NK-92 treated with Interleukin-12 subunit alpha and Interleukin-12 subunit beta, amount 100 ng/mL, for 24 hours (cell line): Measurements from ENCODE around the gene DEFB108B.
"Not testable (repeated sequence)": the region's sequence is repeated elsewhere in the genome, so short reads cannot be mapped to it uniquely, and the experiment has no call there.

ENCODE experiments used
- DNase-seq: peaks from one replicate; lab custom pipeline; 2025; lab: John Stamatoyannopoulos, UW

The DEFB108B gene

DNA sequence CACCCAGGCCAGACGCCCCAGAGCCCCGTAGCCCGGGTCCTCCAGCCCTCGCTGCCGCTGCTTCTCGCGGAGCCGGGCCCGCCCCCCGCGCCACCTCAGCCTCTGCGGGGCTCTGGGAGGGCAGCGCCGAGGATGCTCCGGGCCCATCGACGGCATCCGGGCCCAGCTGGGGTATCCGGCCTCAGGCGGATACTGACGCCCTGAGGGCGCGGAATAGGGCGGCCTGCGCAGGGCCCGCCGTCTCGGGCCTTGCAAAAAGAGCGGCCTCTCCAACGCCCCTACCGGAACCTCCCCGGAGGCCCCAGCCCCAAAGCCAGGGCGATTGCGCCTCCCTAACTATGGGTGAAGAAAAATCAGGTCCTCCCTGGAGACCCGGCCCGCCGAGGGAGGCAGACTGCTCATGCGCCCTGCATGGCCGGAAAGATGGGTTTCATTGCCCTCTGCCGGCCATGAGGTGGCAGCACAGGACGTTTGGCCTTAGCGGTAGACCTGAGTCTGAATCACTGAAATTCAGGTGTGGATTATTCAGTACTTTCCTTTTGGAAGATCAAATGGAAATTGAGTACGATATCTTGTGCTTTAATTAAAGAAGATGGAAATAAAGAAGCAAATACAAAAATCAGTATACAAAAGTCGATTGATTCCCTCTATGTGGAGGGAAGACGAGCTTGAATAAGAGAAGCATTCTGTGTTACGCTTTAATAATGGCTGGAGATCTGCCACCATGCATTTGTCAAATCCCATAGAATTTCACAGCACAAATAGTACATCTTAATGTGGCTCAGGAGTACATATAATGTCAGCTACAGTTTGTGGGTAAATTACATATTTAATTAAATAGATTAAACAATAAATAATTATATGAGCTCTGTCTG lies 19.3 kb upstream of the DEFB108B start:
- DNase-seq, result peak; percentile 63

- DNase-seq, result not testable (repeated sequence)
Observed at GRCh38 chr11:71821539-71821938, 11.5 kb upstream of the DEFB108B start.

DNA sequence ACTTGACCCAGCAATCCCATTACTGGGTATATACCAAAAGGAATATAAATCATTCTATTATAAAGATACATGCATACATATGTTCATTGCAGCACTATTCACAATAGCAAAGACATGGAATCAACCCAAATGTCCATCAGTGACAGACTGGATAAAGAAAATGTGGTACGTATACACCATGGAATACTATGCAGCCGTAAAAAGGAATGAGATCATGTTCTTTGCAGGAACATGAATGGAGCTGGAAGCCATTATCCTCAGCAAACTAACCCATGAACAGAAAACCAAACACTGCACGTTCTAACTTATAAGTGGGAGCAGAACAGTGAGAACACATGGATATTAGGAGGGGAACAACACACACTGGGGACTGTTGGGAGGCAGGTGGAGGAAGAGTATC lies 3.8 kb upstream of the DEFB108B start:
- DNase-seq, result not testable (repeated sequence)

GRCh38 chr11:71829686-71830085 lies 3.3 kb upstream of the DEFB108B start:
- not testable (repeated sequence) for DNase-seq

GRCh38 chr11:71842720-71843119 lies 9.7 kb downstream of the DEFB108B start:
- not testable (repeated sequence) for DNase-seq

GRCh38 chr11:71843355-71843754 lies 10.4 kb downstream of the DEFB108B start:
- DNase-seq, result not testable (repeated sequence)

- no peak for DNase-seq
Observed at GRCh38 chr11:71843858-71844257, 10.9 kb downstream of the DEFB108B start.

- DNase-seq, result not testable (repeated sequence)
Observed at GRCh38 chr11:71853895-71854294, 20.9 kb downstream of the DEFB108B start.

GRCh38 chr11:71855880-71856279 lies 22.9 kb downstream of the DEFB108B start:
- not testable (repeated sequence) for DNase-seq

DNA sequence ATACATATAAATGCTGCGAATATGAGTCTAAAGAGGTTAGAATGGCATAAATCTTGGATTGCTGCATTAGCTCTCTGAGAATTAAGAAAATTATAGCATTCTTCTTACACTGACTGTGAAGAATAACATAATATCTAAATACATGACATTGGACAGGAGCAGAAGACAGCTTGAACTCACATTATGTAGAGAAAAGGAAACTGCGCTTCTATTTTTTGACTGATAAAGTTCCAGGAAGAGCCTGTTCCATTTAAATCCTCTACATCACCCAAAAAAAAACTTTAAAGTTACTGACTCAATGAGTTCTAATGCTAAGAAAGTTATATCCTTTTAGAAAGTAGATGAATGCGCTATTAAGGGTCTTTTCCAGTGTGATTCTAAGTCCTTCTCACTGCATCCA lies 27.8 kb downstream of the DEFB108B start:
- DNase-seq, result not testable (repeated sequence)

DNA sequence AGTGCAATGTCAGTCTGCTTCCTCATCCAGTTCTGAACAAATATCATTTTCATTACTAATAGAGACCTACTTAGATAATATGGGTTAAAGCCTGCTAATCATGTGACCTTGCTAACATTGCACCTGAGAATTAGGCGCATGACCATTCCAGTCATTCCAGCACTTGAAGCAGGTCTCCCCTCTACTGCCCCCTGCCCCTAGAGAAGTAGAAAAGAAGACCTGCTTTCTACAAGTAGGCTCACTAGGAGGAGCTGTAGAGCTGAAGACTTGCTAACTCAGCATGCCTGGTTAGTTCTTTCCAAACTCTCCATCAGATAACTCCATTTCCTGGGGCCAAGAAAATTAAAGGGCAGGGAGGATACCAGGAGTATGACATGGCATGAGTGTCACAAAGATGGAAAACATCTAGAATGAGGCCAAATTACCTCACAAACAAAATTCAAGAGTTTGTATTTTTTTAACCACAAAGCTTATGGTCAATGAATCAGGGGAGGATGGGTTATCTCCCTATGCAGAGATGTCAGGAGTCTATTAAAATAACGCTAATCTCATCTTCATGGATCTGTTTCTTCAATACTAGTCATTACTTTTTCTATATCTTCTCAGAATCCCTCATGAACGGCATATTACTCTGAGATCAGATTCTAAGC lies 31.1 kb downstream of the DEFB108B start:
- not testable (repeated sequence) for DNase-seq

- DNase-seq, result not testable (repeated sequence)
Observed at GRCh38 chr11:71867209-71867608, 34.2 kb downstream of the DEFB108B start.

DNA sequence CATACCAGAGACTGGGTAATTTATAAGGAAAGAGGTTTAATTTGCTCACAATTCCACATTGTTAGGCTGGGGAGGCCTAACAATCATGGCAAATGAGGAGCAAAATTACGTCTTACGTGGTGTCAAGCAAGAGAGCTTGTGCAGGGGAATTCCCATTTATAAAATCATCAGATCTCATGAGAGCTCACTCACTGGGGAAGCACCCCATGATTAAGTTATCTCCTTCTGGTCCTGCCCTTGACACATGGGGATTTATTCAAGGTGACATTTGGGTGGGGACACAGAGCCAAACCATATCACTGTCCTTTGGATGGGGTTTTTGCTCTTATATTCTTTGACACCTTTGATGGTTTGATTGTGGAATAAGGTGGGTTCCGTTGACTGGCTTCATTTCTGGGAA lies 36.9 kb downstream of the DEFB108B start:
- not testable (repeated sequence) for DNase-seq

- DNase-seq, result not testable (repeated sequence)
Observed at GRCh38 chr11:71870661-71871060, 37.7 kb downstream of the DEFB108B start.

- DNase-seq, result not testable (repeated sequence)
Observed at GRCh38 chr11:71876262-71876661, 43.3 kb downstream of the DEFB108B start.

GRCh38 chr11:71878059-71878458 lies 45.1 kb downstream of the DEFB108B start, which contains the start of gene DEFB131B:
Gene DEFB131B, plus strand, starts transcription at chr11:71878453. Its CDS starts 0 bp downstream, at chr11:71878453.
- not testable (repeated sequence) for DNase-seq

- DNase-seq, result not testable (repeated sequence)
Observed at GRCh38 chr11:71885806-71886205, 52.8 kb downstream of the DEFB108B start.
